Activated T-cell treated with anti-CD3 and anti-CD28 coated beads for 24 hours (primary cell): ENCODE measurements around the gene NCR3LG1.

Experiments used
- DNase-seq: peaks from one replicate; pipeline ENCODE4 v3.0.0-alpha.2; 2020; ENCODE audit warnings: low read depth

Gene NCR3LG1

DNA sequence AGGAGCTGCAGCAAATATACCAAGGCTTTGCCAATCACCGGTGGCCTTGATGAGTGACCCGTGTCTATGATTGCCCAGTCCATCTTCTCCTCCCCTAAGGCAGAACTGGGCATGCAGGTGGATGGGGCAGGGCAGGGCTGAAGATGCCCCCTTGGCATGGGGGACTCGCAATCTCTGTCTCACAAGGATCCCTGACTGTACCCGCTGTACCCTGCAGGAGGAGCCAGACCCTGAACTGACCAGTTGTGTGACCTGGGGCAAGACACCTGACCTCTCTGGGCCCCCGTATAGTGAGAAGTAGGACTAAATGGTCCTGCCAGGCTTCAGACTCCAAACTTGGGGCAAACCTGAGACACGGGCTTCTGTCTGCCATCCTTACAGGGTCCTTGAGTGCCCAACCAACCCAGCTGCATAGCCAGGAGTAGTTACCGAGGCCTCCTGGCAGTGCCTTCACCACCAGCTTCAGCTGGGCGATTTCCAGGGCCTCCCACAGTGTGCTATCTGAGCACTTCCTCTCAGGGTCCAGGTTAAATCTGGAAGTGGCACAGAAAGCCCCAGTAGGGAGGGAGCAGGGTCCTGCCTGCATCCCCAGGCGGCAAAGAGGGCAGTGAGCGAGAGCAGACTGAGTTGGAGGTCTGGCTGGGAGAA, 43.3 kb downstream of the NCR3LG1 start:
- DNase-seq, result no peak

DNA sequence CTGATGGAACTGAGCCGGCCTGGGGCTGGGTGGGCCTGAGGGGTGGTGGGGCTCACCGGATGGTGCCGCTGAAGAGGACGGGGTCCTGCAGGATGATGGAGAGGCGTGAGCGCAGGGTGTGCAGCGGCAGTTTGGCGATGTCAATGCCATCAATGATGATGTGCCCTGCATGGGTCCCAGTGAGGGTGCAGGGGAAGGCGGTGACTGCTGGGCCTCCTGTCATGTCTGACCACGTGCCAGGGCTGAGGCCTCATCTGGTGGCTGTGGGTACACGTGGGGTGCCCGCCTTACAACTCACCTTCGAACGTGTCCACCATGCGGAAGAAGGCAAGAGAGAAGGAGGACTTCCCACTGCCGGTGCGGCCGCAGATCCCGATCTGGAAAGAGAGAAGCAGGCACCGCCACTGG, 44.0 kb downstream of the NCR3LG1 start:
- no peak for DNase-seq

DNA sequence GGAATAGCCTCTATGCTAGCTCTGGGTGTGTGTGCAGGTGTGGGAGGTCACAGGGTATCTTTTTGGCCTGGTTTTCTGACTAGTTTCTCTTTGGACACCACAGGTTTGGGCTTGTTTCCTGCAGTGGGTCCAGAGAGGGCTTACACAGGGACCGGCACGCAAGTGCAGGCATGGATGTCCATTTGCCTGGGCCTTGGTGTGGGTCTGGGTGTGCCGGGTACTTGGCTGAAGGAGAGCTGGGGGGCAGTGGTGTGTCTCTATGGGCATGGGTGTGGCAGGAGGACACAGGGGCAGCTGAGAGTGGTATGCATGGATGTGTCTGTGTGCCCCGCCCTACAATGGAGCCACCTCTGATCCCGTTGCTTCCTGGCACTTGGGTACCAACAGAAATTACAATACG, 44.4 kb downstream of the NCR3LG1 start:
- no peak for DNase-seq

DNA sequence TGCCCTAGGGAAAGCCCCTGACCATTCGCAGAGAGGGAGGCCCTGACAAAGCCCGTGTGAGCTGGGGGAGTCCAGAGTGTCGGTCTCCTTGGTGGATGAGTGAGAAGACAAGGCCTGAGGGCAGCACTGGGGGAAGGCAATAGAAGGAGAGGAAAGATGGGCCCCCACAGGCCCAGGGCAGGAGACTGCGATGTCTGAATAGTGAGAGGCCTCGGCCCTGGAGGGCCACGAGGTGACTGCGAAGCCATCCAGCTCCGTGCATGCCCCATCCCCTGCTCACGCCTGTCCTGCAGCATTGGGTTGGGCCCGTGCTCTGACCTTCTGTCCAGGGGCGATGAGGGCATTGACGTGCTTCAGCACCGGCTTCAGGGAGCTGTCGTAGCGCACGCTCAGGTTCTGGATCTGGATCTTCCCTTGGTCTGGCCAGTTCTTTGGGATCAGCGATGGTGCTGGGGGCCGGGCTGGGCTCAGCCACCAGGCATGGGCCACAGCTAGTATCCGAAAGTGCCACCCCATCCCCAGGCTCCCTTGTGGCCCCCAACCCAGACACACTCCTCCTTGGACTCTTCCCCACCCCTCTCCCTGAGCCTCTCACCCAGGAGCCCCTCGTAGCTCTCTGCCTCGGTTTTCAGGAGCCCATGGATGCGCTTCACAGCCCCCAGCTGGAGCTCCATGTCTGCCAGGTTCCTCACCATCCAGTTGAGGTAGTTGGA, 45.2 kb downstream of the NCR3LG1 start:
- no peak for DNase-seq

DNA sequence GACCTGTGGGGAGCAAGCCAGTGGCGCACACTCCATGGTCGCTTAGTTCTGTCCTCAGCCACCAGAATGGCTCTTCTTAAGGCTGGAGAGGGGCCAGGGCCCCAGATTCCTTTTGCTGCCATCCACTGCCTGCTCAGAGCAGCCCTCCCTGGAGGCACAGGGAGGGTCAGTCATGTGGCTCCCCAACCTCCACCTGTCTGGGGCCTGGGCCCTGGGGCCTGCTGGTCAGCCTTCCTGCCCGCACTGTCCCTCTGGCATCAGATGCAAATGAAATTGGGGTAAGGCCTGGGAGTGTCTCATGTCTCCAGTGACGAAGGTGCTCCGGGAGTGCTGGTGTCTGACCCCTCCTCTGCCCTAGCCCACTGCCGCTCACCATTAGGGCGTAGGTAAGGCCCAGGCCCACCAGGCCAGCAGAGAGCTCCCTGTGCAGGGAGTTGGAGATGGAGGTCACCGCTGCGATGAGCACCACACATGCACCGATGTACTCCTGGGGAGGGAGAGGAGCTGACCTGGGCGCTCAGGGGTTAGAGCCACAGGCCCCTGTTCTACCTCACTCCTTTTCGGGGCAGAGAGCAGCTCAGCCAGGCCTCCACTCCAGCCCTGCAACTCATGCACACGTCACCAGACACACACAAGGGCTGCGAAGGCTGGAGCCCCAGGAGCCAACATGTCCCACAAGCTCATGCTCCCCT, 45.9 kb downstream of the NCR3LG1 start:
- DNase-seq, result no peak

DNA sequence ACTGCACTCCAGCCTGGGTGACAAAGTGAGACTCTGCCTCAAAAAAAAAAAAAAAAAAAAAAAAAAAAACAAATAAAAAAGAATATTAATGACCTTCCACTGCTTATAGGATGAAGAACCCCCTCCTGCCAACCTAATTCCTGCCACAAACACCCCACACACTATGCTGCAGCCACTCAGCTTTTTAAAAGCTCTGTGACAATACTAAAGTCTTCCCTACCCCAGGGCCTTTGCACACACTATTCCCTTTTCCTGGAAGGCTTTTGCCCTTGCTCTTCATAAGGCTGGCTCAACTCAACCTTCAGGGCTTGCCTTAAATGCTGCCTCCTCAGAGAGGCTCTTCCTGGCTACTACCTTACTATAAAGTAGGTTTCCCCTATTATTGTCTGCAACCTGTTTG, 47.6 kb downstream of the NCR3LG1 start:
- DNase-seq, result no peak

DNA sequence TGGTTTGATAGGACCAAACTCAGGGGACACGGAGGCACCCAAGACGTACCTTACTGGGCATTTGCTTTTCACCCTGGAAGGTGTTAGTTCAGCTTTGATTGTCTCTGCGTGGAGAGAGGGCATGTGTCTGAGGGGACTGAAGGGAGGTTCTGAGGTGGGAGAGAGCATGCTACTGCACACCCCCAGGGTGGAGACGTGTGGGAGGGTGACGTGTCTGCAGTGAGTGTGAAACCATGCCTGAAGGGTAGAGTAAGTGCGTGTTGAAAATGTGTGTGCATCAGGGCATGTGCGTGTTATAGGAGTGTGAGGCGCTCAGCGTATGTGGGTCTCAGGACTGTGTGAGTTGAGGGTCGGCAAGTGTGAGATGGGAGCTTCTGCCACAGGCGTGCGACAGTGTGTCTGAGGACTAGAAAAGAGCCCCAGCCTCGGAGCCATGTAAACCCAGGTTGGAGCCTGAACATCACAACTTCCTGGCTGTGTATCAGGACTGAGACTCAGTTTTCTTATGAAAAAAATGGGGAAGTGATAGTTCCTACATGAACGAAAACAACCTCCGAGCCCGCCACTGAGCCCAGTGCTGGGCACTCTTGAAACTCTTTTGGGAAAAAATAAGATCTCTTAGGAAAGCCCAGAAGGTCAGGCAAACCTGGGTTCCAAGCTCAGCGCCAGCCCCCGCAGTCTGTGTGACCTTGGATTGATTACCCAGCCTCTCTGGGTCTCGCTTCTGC, 48.6 kb downstream of the NCR3LG1 start:
- no peak for DNase-seq

DNA sequence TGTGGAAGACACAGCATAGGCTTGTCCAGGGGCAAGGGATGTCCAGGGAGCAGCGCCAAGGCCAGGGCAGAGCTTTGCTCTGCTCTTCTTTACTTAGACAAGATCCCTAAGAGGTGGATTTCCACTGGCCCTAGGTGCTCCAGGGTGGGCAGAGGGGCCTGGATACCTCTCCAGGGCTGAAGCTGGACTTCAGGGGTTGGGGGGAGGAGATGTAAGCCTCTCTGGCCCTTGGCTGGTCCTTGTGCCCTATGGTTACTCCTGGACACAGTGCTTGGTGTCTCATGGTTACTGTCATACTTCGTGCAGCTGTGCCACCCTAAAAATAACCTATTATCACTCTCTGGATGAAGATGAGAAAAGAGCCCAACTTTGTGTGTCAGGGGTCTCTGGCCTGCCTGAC, 49.7 kb downstream of the NCR3LG1 start:
- DNase-seq, result no peak

DNA sequence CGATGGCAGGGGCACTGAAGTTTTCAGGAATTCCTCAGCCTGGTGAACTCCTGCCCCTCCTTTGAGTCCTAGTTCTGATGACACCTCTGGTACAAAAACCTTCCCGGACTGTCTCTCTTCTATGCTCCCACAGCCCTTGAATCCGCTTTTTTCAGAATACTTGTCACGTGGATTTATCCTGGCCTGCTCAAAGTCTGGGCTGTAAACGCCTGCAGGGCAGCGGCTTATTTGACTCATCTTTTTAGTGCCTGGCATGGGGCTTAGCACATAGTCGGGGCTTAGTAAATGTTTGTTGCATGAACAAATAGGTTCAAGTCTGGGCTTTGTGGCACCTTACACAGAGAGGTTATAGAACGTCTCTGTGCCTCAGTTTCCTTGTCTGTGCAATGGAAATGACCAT, 50.2 kb downstream of the NCR3LG1 start:
- DNase-seq, result no peak

DNA sequence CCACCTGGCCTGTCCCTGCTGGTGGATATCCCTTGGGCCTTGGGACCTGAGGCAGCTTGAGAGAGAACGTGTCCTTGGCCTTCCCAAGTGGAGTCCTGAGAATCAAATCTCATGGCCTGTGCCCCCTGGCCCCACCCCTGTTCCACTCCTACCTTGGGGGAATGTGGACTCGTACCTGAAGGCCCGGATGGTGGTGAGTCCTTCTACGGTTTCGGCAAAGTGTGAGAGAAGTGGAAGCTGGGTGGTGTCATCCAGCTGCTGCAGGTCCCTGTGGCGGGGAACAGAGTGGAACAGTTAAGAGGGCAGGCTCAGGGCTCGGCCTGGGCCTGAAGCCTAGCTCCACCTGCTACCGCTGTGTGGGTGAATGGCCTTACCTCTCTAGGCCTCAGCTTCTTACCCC, 50.9 kb downstream of the NCR3LG1 start:
- no peak for DNase-seq

DNA sequence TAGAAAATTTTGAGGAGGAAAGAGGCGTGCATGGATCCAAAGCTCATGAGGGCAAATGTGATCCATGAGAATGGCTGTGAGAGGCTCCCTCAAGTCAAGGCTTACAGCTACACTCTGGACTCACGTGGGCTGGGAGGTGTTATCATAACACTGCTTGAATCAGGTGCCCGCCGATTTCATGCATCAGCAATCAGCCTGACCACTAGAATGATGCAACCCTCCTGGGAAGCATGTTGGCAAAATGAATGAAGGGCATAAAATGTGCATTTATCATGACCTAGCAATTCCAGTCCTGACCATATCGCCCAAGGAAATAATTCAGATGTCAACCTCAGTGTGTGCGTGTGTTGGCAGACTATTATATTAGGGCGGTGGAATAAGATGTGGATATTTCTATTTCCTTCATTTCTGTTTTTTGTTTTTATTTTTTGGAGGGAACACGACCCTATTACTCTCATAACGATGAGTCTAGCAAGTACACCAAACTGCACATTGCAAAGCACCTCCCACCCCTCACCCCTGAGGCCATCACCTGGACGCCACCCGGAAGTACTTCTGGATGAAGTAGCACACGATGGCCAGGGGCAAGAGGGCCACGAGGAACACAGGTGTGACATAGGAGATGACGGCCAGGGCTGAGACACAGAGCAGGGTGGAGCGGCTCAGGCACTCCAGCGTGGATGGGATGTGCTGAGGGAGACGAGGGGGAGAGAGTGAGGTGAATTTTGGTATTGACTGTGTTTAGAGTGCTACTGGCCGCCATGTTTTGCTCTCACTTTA, 52.6 kb downstream of the NCR3LG1 start:
- DNase-seq, result no peak

DNA sequence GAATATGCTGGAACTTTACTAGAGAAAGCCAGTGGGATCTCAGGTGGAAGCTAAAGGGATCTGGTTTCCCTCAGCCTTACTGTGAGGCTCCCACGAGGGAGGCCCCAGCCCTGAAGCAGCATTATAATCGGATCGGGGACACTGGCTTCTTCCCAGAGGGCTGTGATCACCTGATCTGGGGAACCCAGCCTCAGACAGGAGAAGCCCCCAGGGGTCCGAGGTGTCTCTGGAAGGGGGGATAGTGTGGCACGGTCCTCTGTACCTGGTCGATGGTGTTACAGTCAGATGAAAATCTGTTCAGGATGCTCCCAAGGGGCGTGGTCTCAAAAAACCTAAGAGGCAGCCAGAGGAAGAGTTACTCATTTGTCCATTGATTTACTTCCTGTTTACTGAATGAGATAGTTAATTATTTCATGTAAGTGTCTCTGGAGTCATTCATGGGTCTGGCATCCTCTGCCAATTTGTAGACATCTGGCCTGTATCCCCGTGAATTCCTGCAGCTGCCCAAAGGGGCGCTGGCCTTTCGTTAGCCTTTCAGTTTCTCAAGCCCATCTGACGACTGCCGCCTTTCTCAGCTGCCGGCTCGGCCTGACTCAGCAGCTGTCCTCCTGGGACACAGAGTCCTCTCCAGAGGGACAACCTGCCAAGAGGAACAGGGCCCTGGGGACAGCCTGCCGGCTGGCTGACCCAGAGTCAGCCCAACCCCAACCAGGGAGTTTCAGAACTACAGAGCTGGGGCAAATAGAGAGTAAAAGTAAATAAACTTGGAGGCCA, 53.8 kb downstream of the NCR3LG1 start:
- DNase-seq, result no peak

DNA sequence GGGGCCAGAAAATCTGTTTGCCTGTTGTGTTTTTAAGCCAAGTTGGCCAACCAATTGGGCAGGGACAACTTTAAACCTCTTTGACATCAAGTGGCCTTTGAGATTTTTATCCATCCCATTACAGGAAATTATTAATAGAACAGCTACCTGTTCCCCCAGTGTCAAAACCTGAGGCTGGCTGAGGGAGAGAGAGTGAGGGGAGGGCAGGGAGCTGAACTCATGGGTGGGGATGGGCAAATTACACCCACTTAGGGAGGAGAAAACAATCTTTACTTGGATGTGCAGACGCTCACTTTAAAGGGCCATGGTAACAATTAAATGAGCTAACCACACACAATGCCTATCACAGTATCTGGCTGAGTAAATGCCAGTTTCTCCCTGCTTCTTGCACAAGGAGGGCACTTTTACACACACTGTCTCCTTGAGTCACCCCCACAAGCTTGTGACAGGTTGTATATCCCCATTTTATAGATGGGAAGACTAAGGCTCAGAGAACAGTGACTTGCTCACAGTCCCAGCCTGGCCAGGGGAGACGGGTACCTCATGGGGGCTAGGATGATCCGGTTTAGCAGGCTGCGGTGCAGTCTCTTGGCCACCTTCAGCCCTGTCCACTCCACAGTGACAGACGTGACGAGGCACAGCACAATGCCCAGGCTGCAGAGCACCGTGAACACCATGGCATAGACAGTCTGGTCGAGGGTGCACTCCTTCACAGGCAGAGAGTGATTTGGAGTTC, 54.6 kb downstream of the NCR3LG1 start:
- no peak for DNase-seq

DNA sequence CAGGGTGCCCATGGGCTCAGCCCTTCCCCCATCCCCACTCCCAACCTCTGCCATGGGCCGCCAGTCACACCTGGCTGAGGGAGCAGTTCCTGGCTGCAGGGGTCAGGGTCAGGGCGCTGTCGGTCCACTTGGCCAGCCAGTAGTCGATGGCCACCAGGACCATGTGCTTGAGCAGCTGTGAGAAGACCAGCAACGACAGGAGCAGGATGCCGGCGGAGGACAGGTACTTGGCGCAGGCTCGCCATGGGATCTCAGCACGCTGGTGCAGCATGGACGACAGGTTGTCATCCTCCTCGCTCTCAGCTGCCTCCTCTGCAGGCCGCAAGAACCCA, 55.2 kb downstream of the NCR3LG1 start:
- DNase-seq, result no peak

DNA sequence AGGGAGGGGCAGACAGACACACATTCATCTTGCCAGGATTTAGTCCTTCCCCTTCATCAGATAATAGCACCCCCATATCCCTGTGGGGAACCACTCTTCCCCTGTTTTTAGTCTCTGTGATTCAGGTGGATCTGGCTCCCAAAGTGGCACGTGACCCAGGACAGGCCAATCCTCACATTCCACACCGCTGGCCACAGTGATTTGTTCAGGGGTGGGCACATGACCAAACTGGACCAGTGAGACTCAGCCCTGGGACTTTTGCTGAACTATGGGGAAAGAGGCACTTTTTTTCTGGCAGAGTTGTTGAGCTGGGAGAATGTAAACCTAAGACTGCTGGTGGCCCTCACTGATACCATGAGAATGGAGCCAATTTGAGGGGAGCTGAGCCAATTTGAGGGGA, 56.0 kb downstream of the NCR3LG1 start:
- no peak for DNase-seq

DNA sequence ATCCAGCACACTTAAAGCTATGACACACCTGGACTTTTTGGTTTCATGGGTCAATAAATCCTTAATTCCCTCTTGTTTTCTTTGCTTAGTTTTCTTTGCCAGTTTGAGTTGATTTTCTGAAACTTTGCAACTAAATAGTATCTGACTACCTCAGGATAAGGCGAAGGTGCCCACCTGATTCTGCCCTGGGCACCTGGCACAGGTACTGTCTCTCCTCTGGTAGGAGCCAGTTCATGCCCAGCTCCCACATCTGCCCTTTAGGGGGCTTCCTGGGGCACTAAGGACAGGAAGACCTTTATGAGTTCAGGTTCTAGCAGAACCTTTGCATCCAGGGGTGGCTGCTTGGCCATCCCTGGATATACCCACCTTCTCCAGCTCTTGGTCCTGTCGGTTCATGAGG, 56.4 kb downstream of the NCR3LG1 start:
- no peak for DNase-seq

DNA sequence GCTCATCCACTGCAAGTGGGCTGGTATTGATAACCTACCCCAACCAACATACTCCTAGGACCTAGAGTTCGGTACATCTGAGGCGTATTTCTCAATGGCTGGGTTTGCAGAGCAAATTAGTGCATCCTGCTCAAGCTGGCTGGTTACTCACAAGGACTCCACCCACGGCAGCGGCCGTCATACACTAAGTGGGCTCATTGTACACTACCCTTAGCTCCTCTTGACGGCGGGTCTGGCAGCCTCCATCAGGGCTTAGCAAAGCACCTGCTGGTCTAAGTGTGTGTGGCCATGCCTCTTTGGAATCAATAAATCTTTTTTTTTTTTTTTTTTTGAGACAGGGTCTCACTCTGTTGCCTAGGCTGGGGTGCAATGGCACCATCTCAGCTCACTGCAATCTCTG, 57.0 kb downstream of the NCR3LG1 start:
- DNase-seq, result no peak

DNA sequence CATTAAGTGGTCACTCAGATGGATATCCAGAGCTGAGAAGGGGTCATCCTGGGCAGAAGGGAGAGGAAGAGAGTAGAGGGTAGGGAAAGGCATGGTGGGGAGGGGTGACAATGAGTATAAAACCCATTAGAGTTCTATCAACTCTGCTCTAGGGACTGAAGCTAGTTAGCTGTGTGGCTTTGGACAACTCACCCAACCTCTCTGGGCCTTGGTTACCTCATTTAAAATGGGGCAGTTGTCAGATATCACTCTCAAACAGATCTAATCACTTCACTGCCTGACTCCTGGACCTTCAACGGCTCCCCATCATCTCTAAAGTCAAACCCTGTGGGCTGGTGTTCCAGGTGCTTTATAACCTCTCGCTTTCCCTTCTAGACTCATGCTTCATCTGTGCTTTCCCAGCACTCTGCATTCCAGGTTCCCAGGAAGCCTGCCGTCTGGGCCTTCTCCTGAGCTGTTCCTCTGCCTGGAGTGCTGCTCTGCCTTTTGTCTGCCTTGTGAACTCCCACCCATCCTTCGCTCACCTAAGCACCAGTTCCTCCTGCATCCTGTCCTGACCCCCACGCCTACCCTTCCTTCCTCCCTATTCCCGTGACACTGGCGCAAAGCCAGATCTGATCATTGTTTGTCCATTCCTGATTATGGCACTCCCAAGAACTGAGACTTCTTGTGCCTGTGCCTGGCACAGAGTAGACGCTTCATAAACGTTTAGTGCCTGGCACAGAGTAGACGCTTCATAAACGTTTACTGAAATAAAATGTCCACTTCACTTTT, 59.2 kb downstream of the NCR3LG1 start:
- DNase-seq, result no peak

DNA sequence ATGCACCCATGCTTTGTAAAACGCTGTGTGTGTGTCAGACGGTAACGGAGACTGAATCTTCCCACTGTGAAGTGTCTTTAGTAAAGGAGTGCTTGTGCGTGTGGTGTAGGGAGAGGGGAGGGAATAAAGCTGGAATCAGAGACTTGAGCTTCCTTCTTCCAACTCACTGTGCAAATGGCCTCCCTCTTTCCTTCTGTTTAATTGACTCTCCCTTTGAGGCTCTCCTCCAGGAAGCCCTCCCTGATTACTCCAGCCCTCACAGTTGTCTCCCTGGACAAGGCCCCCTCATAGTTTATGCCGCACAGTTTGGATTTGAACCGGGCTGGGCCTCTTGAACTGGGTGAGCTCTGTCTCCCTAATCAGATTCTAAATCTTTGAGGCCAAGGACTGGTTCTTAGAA, 59.8 kb downstream of the NCR3LG1 start:
- DNase-seq, result no peak
